ENCODE results near the gene FAM111A. TPM values are rescaled to one million over a fixed set of nuclear protein-coding genes. Genes with fewer than 3 reads are reported as not detected.

Gene FAM111A
- total and polyA plus RNA-seq, 2 donors (not counting 3 experiments of a cell fraction or from before 2014, with no cell fraction given) = 20.1 to 57.4 TPM

DNA sequence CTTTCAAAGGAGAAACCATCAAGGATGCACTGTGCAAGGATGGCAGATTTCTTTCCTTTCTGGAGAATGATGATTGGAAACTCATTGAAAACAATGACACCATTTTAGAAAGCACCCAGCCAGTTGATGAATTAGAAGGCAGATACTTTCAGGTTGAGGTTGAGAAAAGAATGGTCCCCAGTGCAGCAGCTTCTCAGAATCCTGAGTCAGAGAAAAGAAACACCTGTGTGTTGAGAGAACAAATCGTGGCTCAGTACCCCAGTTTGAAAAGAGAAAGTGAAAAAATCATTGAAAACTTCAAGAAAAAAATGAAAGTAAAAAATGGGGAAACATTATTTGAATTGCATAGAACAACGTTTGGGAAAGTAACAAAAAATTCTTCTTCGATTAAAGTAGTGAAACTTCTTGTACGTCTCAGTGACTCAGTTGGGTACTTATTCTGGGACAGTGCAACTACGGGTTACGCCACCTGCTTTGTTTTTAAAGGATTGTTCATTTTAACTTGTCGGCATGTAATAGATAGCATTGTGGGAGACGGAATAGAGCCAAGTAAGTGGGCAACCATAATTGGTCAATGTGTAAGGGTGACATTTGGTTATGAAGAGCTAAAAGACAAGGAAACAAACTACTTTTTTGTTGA lies 9.8 kb downstream of the FAM111A start:
- dilution Hi-C loops (cut with MboI; ENCODE audit: extremely low pct_ligation_motif_present, low sequenced_read_pairs) (no loop called here), intact Hi-C loops (cut with micrococcal nuclease) (no loop called here)
- H3K9ac ChIP-seq (replicated peaks; ENCODE audit: extremely low read depth, insufficient read depth, low read length) = no peak overlapping the region
- no peak overlapping the region for H2AFZ ChIP-seq (ENCODE audit: low read depth, low read length)
- no peak overlapping the region for H3K4me3 ChIP-seq (replicated peaks in 1 of 3; ENCODE audit: insufficient read depth in 1 of 3, low read depth in 1 of 3, low read length in 3 of 3)
- no peaks in the 10 kb centered on the region for H3K79me2 ChIP-seq (ENCODE audit: control insufficient read depth, insufficient read depth, low read length)
- no peaks in the 10 kb centered on the region for H3K36me3 ChIP-seq (ENCODE audit: control insufficient read depth in 2 of 2, extremely low read depth in 1 of 2, insufficient read depth in 2 of 2, low read length in 2 of 2)
- no peak overlapping the region for H3K27ac ChIP-seq (ENCODE audit: insufficient read depth, low read depth, low read length)
- DNase-seq (ENCODE audit: low read depth, low spot score) = no peak
- H3K4me2 ChIP-seq (ENCODE audit: insufficient read depth, low read length) = no peak overlapping the region
- TF ChIP-seq POLR2A (IDR thresholded peaks at IDR 0.05; ENCODE audit: low read depth, low read length) (no peak), GATA2 (IDR thresholded peaks at IDR 0.05; ENCODE audit: insufficient read depth, insufficient read length, low read depth, low read length) (no peak), MAX (IDR thresholded peaks at IDR 0.05; ENCODE audit: insufficient read depth, insufficient read length) (no peak), JUN (IDR thresholded peaks at IDR 0.05; ENCODE audit: borderline replicate concordance, insufficient read depth, insufficient read length, low read depth) (no peak), FOS (IDR thresholded peaks at IDR 0.05; ENCODE audit: borderline replicate concordance, insufficient read depth, low read length) (no peak), EZH2 (IDR thresholded peaks at IDR 0.05; ENCODE audit: borderline replicate concordance, low read depth, low read length, severe bottlenecking) (no peak)
- H3K27me3 ChIP-seq (ENCODE audit: control insufficient read depth in 2 of 2, insufficient read depth in 2 of 2, low read length in 2 of 2) = no peaks in the 10 kb centered on the region
- no peaks in the 10 kb centered on the region for H3K9me3 ChIP-seq (replicated peaks; ENCODE audit: control insufficient read depth, insufficient read depth, low read length)
- no peaks in the 10 kb centered on the region for H3K4me1 ChIP-seq (ENCODE audit: control insufficient read depth, extremely low read depth, insufficient read depth, low read length)
- CTCF ChIA-PET = interaction anchor here (1.4 to 1.9 kb wide), 4 partner anchors 10 to 46 kb away, joined by 3 to 11 read pairs (median 6); partner anchors contain the start of genes DTX4 and FAM111A
- no peak for FAIRE-seq
- POLR2A ChIA-PET = no interaction called here
- no peaks in the 10 kb centered on the region for H4K20me1 ChIP-seq (replicated peaks; ENCODE audit: control insufficient read depth, extremely low read depth, insufficient read depth, low read length)
- H3K9me1 ChIP-seq (replicated peaks; ENCODE audit: control insufficient read depth, extremely low read depth, insufficient read depth, low read length) = no peaks in the 10 kb centered on the region
- no TSS peak for BruUV-seq (replicated peaks)

DNA sequence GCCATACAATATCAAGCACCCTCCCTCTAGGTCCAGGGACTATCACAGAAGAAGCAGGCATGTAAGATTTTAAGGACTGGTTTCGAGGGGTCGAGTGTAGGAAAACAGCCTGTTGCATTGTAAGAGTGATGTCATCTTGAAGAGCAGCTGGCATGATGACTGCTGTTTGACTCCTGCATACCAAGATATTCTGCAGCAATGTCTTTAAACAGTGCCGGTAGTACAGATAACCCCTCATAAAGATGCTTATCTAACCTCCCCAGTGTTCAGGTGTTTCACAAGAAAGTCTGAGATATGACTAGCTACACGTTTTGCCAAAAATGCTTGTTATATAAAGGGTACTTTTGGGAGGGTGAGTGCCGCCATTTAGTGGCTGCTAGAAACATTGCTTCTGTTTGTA lies 12.0 kb downstream of the FAM111A start:
- H3K9ac ChIP-seq (replicated peaks; ENCODE audit: extremely low read depth, insufficient read depth, low read length) = no peak overlapping the region
- no peaks in the 10 kb centered on the region for H3K9me1 ChIP-seq (replicated peaks; ENCODE audit: control insufficient read depth, extremely low read depth, insufficient read depth, low read length)
- TF ChIP-seq POLR2AphosphoS5 (IDR thresholded peaks at IDR 0.05; ENCODE audit: insufficient read depth, low read depth, low read length) (no peak), MAX (IDR thresholded peaks at IDR 0.05; ENCODE audit: insufficient read depth, insufficient read length) (no peak), MYC (IDR thresholded peaks at IDR 0.05; ENCODE audit: low read depth, low read length) (no peak), FOS (IDR thresholded peaks at IDR 0.05; ENCODE audit: borderline replicate concordance, insufficient read depth, low read length) (no peak), EZH2 (IDR thresholded peaks at IDR 0.05; ENCODE audit: borderline replicate concordance, low read depth, low read length, severe bottlenecking) (no peak), JUN (IDR thresholded peaks at IDR 0.05; ENCODE audit: borderline replicate concordance, insufficient read depth, insufficient read length, low read depth) (peak; percentile 5), POLR2A (IDR thresholded peaks at IDR 0.05; ENCODE audit: low read depth, low read length) (no peak)
- TF ChIP-seq, protein P1, sequence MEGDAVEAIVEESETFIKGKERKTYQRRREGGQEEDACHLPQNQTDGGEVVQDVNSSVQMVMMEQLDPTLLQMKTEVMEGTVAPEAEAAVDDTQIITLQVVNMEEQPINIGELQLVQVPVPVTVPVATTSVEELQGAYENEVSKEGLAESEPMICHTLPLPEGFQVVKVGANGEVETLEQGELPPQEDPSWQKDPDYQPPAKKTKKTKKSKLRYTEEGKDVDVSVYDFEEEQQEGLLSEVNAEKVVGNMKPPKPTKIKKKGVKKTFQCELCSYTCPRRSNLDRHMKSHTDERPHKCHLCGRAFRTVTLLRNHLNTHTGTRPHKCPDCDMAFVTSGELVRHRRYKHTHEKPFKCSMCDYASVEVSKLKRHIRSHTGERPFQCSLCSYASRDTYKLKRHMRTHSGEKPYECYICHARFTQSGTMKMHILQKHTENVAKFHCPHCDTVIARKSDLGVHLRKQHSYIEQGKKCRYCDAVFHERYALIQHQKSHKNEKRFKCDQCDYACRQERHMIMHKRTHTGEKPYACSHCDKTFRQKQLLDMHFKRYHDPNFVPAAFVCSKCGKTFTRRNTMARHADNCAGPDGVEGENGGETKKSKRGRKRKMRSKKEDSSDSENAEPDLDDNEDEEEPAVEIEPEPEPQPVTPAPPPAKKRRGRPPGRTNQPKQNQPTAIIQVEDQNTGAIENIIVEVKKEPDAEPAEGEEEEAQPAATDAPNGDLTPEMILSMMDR (IDR thresholded peaks at IDR 0.05; ENCODE audit: extremely low read depth in 1 of 2, insufficient read depth in 1 of 2, low read depth in 1 of 2, low read length in 2 of 2) = no peak
- no peak overlapping the region for H3K27ac ChIP-seq (ENCODE audit: insufficient read depth, low read depth, low read length)
- H3K4me2 ChIP-seq (ENCODE audit: insufficient read depth, low read length) = no peak overlapping the region
- POLR2A ChIA-PET = no interaction called here
- H3K79me2 ChIP-seq (ENCODE audit: control insufficient read depth, insufficient read depth, low read length) = no peaks in the 10 kb centered on the region
- CTCF ChIA-PET = no interaction called here
- no peak overlapping the region for H2AFZ ChIP-seq (ENCODE audit: low read depth, low read length)
- FAIRE-seq (no peak), DNase-seq (ENCODE audit: low read depth, low spot score) (no peak)
- no peak overlapping the region for H3K4me3 ChIP-seq (replicated peaks in 1 of 3; ENCODE audit: insufficient read depth in 1 of 3, low read depth in 1 of 3, low read length in 3 of 3)
- no TSS peak for BruUV-seq (replicated peaks)
- dilution Hi-C loops (cut with MboI; ENCODE audit: extremely low pct_ligation_motif_present, low sequenced_read_pairs) = no loop called here
- H3K4me1 ChIP-seq (ENCODE audit: control insufficient read depth, extremely low read depth, insufficient read depth, low read length) = peaks cover 2% of the 10 kb centered on the region
- H3K27me3 ChIP-seq (ENCODE audit: control insufficient read depth in 2 of 2, insufficient read depth in 2 of 2, low read length in 2 of 2) = no peaks in the 10 kb centered on the region
- intact Hi-C loops (cut with micrococcal nuclease) = no loop called here
- no peaks in the 10 kb centered on the region for H3K9me3 ChIP-seq (replicated peaks; ENCODE audit: control insufficient read depth, insufficient read depth, low read length)
- no peaks in the 10 kb centered on the region for H3K36me3 ChIP-seq (ENCODE audit: control insufficient read depth in 2 of 2, extremely low read depth in 1 of 2, insufficient read depth in 2 of 2, low read length in 2 of 2)
- H4K20me1 ChIP-seq (replicated peaks; ENCODE audit: control insufficient read depth, extremely low read depth, insufficient read depth, low read length) = no peaks in the 10 kb centered on the region

Measured in endothelial cell of umbilical vein (primary cell).